Activated T-cell treated with anti-CD3 and anti-CD28 coated beads, Interleukin-2, amount 50 U/mL, for 4 hours (primary cell): ENCODE measurements around the gene IGF2R. TPM values are rescaled to one million over a fixed set of nuclear protein-coding genes. Genes with fewer than 3 reads are reported as not detected.
"Not testable (repeated sequence)": the region's sequence is repeated elsewhere in the genome, so short reads cannot be mapped to it uniquely, and the experiment has no call there.

ENCODE experiments used
- ATAC-seq, 2 donors: fragments of 200-7000 bp; cut with Tn5 transposase; one replicate each; pipeline ENCODE4 v1.10.0; 2021
- DNase-seq: peaks from one replicate; pipeline ENCODE4 v3.0.0-alpha.2; 2020
- H3K27me3 Mint-ChIP-seq: one replicate; pipeline ENCODE4 v1.8.0; 2021; ENCODE audit warnings: low read depth, mixed read lengths
- H3K36me3 Mint-ChIP-seq: one replicate; pipeline ENCODE4 v1.8.0; 2022; ENCODE audit warnings: mixed read lengths; ENCODE audit not compliant: insufficient read depth
- H3K4me1 Mint-ChIP-seq: one replicate; pipeline ENCODE4 v1.8.0; 2021; ENCODE audit warnings: low read depth, mixed read lengths
- H3K4me3 Mint-ChIP-seq: one replicate; pipeline ENCODE4 v1.8.0; 2021; ENCODE audit warnings: mild to moderate bottlenecking, moderate library complexity, mixed read lengths
- H3K9me3 Mint-ChIP-seq: one replicate; pipeline ENCODE4 v1.8.0; 2021; ENCODE audit warnings: mixed read lengths
- total RNA-seq, 3 donors: library from RNA; stranded (reverse); gene quantifications; one replicate each; pipeline ENCODE4 v1.2.1, GENCODE V29; 2021

The IGF2R gene
- total RNA-seq, 3 donors from 2014 or later, result 44.9 to 65.3 (median 58.2) TPM

DNA sequence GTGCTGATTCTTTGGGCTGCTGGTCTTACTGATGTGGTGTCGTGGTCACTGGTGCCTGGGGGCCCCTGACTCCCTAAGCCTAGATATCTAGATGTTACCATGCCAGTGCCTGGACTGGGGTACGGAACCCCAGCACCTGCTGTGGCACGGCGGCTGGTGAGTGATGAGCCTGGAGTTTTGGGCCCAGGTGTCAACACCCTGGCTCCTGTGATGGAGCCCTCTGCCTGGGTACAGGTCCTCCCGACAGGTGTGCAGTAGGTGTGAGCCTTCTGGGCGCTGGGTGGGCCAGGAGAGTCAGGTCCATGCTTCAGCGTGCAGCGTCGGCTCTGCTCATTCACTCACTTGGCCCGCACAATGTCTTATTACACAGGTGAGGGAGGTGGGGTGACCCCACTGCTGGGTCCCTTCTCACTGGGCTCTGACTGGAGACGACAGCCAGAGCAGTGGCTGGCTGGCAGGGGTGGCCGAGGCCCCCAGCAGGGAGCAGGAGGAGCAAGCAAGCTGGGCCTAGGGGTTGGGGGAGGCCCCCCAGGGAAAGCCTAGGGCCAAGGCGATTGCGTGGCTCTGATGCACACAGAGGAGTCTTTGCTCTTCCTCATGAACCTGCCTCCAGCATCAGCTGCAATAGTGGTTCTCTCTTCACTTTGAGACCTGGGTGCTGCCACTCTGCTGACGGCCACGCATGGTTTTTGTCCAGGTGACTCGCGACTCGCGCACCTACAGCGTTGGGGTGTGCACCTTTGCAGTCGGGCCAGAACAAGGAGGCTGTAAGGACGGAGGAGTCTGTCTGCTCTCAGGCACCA, 110.2 kb downstream of the IGF2R start:
- Mint-ChIP-seq H3K36me3 (peaks cover 63% of the 10 kb centered on the region), H3K4me1 (no peaks in the 10 kb centered on the region), H3K9me3 (no peaks in the 10 kb centered on the region), H3K27me3 (no peaks in the 10 kb centered on the region), H3K4me3 (no peak overlapping the region)
- DNase-seq, result no peak
- ATAC-seq, result no peak

GRCh38 chr6:160079686-160080043, 110.8 kb downstream of the IGF2R start:
- H3K4me3 Mint-ChIP-seq, result no peak overlapping the region

GRCh38 chr6:160080097-160080496, 111.2 kb downstream of the IGF2R start:
- ATAC-seq (no peak), DNase-seq (no peak)
- Mint-ChIP-seq H3K4me3 (no peak overlapping the region), H3K9me3 (no peaks in the 10 kb centered on the region), H3K4me1 (peaks cover under 1% of the 10 kb centered on the region), H3K36me3 (peaks cover 64% of the 10 kb centered on the region), H3K27me3 (no peaks in the 10 kb centered on the region)

More at GRCh38 chr6:160079686-160080043, 110.8 kb downstream of the IGF2R start:
- Mint-ChIP-seq H3K4me1 (no peaks in the 10 kb centered on the region), H3K36me3 (peaks cover 63% of the 10 kb centered on the region), H3K9me3 (no peaks in the 10 kb centered on the region), H3K27me3 (no peaks in the 10 kb centered on the region)
- no peak for DNase-seq
- no peak for ATAC-seq

DNA sequence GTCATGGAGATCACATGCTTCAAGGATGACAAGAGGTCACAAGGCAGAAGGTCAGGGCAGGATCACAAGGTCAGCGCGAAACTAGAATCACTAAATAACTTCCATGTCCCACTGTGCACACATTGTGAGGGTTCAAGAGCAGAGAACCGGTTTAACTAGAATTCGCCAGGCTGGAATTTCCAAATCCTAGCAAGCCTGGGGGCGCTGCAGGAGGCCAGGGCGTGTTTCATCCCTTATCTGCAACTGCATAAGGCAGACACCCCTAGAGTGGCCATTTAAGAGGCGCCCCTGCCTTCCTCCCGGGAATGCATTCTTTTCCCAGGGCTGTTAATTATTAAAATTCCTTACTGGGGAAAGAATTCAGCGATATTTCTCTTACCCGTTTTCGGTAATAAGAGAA, 112.5 kb downstream of the IGF2R start:
- no peaks in the 10 kb centered on the region for H3K27me3 Mint-ChIP-seq
- ATAC-seq, result no peak
- peaks cover 5% of the 10 kb centered on the region for H3K4me1 Mint-ChIP-seq
- no peak overlapping the region for H3K4me3 Mint-ChIP-seq
- DNase-seq, result no peak
- peaks cover 65% of the 10 kb centered on the region for H3K36me3 Mint-ChIP-seq
- H3K9me3 Mint-ChIP-seq, result no peaks in the 10 kb centered on the region

DNA sequence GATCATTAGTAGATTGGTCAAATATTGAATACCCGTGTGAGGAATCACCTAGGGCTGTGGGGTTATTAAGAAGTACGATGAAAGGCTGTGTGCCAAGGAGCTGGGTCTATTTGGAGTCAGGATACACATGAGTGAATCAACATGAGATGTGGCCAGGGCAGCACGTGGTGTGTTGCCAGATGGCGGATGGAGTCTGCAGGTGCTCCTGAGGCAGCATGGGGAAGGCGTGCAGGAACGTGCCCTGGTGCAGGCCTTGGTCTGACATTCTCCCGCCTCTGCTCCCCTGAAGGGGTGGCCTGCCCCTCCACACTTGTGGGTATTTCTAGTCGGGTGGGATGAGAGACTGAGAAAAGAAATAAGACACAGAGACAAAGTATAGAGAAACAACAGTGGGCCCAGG, 113.7 kb downstream of the IGF2R start:
- peaks cover 60% of the 10 kb centered on the region for H3K36me3 Mint-ChIP-seq
- H3K9me3 Mint-ChIP-seq, result no peaks in the 10 kb centered on the region
- no peak overlapping the region for H3K4me3 Mint-ChIP-seq
- DNase-seq (no peak), ATAC-seq (no peak)
- H3K4me1 Mint-ChIP-seq, result peaks cover 5% of the 10 kb centered on the region
- H3K27me3 Mint-ChIP-seq, result no peaks in the 10 kb centered on the region

DNA sequence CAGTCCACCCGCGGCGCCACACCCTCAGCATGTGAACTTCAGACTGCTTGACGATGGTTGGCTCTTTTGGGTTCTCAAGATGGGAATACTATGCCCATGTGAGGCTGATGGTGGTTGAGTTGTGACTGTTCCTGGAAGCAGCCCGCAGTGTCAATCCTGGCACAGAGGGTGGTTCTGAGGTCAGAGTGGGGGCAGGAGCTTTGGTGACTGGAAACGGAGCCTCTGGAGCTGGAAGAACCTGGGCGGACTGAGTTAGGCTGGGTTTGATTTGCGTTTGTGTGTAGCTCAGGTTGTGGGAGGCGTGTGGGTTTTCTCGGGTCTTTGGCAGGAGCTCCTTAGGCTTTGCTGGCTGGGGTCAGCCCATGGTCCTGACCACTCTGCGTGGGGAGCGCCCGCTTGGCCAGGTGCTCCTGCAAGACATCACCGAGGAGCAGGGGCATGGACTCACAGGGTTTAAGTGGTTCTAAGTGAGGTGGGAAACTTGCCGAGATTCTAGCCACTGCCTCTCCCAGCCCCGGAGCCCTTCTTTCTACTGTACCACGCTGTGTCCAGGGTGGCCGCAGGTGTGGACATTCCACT, 115.4 kb downstream of the IGF2R start:
- no peaks in the 10 kb centered on the region for H3K9me3 Mint-ChIP-seq

GRCh38 chr6:160085226-160085625, 116.3 kb downstream of the IGF2R start:
- Mint-ChIP-seq H3K9me3 (no peaks in the 10 kb centered on the region), H3K4me3 (no peak overlapping the region), H3K36me3 (peaks cover 66% of the 10 kb centered on the region), H3K27me3 (no peaks in the 10 kb centered on the region), H3K4me1 (peaks cover 5% of the 10 kb centered on the region)
- DNase-seq (no peak), ATAC-seq (no peak)

More for the DNA sequence above, 115.4 kb downstream of the IGF2R start:
- Mint-ChIP-seq H3K27me3 (no peaks in the 10 kb centered on the region), H3K4me3 (no peak overlapping the region), H3K36me3 (peaks cover 65% of the 10 kb centered on the region), H3K4me1 (peaks cover 5% of the 10 kb centered on the region)
- ATAC-seq, result no peak
- no peak for DNase-seq

- no peaks in the 10 kb centered on the region for H3K9me3 Mint-ChIP-seq
- H3K27me3 Mint-ChIP-seq, result no peaks in the 10 kb centered on the region
- H3K36me3 Mint-ChIP-seq, result peaks cover 66% of the 10 kb centered on the region
- DNase-seq, result no peak
- no peak overlapping the region for H3K4me3 Mint-ChIP-seq
- peaks cover 5% of the 10 kb centered on the region for H3K4me1 Mint-ChIP-seq
- no peak for ATAC-seq
These were observed 117.0 kb downstream of the IGF2R start for GRCh38 chr6:160085713-160086505.

GRCh38 chr6:160086754-160087153, 117.9 kb downstream of the IGF2R start:
- no peak overlapping the region for H3K4me3 Mint-ChIP-seq
- no peak for DNase-seq
- ATAC-seq, result no peak
- peaks cover 64% of the 10 kb centered on the region for H3K36me3 Mint-ChIP-seq
- H3K27me3 Mint-ChIP-seq, result no peaks in the 10 kb centered on the region
- H3K4me1 Mint-ChIP-seq, result peaks cover 5% of the 10 kb centered on the region
- no peaks in the 10 kb centered on the region for H3K9me3 Mint-ChIP-seq

- H3K4me1 Mint-ChIP-seq, result peaks cover 5% of the 10 kb centered on the region
- no peak overlapping the region for H3K4me3 Mint-ChIP-seq
- no peak for ATAC-seq
- peaks cover 57% of the 10 kb centered on the region for H3K36me3 Mint-ChIP-seq
- no peaks in the 10 kb centered on the region for H3K27me3 Mint-ChIP-seq
- H3K9me3 Mint-ChIP-seq, result no peaks in the 10 kb centered on the region
- no peak for DNase-seq
These were observed 119.3 kb downstream of the IGF2R start for GRCh38 chr6:160088069-160088783.

DNA sequence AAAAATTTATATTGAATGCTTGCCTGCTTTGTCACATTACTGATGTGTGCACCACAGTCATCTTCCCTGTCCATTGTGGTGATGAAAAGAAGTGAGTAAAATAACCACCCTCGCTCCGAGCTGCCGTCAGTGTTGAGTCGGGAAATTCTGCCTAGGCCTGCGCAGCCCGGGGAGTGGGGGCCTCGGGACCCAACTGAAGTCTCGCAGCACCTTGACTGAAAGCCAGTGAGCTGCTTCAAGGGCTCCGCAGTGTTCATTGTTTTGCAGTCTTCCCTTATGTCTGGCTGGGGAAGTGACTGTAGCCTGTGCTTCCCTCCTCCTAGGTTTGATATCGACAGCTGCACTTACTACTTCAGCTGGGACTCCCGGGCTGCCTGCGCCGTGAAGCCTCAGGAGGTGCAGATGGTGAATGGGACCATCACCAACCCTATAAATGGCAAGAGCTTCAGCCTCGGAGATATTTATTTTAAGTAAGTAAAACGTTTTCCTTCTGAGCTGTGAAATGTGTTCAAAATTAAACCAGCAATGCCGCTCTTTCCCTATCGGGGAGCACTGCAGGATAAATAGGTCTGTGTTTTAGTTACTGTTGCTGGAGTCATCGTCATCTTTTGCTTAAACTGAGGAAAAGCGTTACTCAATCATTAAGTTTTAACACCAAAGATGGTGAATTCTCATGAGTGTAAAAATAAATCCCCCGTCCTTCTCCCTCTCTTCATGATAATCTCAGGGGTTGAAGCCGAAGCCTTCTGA, 120.1 kb downstream of the IGF2R start:
- Mint-ChIP-seq H3K27me3 (no peaks in the 10 kb centered on the region), H3K4me1 (peaks cover 5% of the 10 kb centered on the region), H3K36me3 (peaks cover 55% of the 10 kb centered on the region), H3K9me3 (no peaks in the 10 kb centered on the region), H3K4me3 (no peak overlapping the region)
- ATAC-seq (no peak), DNase-seq (no peak)

- DNase-seq (no peak), ATAC-seq (no peak)
- Mint-ChIP-seq H3K9me3 (no peaks in the 10 kb centered on the region), H3K27me3 (no peaks in the 10 kb centered on the region), H3K4me3 (no peak overlapping the region), H3K4me1 (peaks cover 5% of the 10 kb centered on the region), H3K36me3 (peaks cover 57% of the 10 kb centered on the region)
These were observed 120.6 kb downstream of the IGF2R start for GRCh38 chr6:160089534-160089897.

DNA sequence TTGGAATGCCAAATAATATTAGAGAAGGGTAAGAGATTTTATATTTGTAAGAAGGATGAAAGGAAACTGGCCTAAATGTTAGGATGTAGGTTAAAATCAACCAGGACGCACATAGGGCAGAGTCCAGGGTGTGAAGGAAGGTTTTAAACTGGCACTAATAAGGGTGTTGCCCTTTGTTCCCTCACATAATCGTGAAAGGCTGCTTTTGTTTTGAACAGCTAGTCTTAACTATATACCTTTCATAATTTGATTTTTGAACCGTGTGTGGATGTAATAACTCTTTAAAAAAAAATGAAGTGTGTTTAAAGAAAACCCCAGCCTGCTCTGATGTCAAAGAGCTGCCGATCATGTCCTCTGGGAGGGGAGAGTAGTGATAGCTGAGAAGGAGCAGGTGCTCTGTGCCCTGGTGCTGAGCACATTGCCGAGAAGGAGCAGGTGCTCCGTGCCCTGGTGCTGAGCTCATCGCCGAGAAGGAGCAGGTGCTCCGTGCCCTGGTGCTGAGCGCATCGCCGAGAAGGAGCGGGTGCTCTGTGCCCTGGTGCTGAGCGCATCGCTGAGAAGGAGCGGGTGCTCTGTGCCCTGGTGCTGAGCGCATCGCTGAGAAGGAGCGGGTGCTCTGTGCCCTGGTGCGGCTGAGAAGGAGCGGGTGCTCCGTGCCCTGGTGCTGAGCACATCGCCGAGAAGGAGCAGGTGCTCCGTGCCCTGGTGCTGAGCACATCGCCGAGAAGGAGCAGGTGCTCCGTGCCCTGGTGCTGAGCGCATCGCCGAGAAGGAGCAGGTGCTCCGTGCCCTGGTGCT, 121.8 kb downstream of the IGF2R start:
- peaks cover 50% of the 10 kb centered on the region for H3K36me3 Mint-ChIP-seq
- not testable (repeated sequence) for H3K4me1 Mint-ChIP-seq, DNase-seq, H3K9me3 Mint-ChIP-seq, H3K27me3 Mint-ChIP-seq, ATAC-seq, H3K4me3 Mint-ChIP-seq
